Cardiac muscle cell (in vitro differentiated cells and primary cell): ENCODE results near the gene RNF135. TPM values are rescaled to one million over a fixed set of nuclear protein-coding genes. Genes with fewer than 3 reads are reported as not detected.
"Not testable (repeated sequence)": the region's sequence is repeated elsewhere in the genome, so short reads cannot be mapped to it uniquely, and the experiment has no call there.

Experiments
- DNase-seq, 2 donors: peaks; one replicate each; pipeline versions ENCODE4 v3.0.0 to v3.0.0-alpha.2; 2010 to 2017; ENCODE audit warnings: low read depth in 1 of 2, low spot score in 1 of 2
- H3K27ac ChIP-seq: fragments of 200-600 bp; sonication (generic); 2 replicates; pipeline ENCODE4 v1.5.1; 2016
- H3K27me3 ChIP-seq: fragments of 200-600 bp; sonication (generic); 2 replicates; pipeline ENCODE4 v1.6.0; 2016; ENCODE audit warnings: control low read depth
- H3K36me3 ChIP-seq: fragments of 200-600 bp; sonication (generic); 2 replicates; pipeline ENCODE4 v1.5.1; 2016; ENCODE audit warnings: control low read depth
- H3K4me1 ChIP-seq: fragments of 200-600 bp; sonication (generic); 2 replicates; pipeline ENCODE4 v1.8.1; 2017; ENCODE audit warnings: low read depth, mild to moderate bottlenecking, mixed run types
- H3K4me3 ChIP-seq: fragments of 200-600 bp; sonication (generic); 2 replicates; pipeline ENCODE4 v1.5.1; 2016; ENCODE audit warnings: mild to moderate bottlenecking
- H3K9me3 ChIP-seq: fragments of 200-600 bp; sonication (generic); 2 replicates; pipeline ENCODE4 v1.5.1; 2017; ENCODE audit warnings: low read depth, mild to moderate bottlenecking, control low read depth
- CTCF ChIP-seq: IDR thresholded peaks from 2 replicates; pipeline ENCODE4 v1.5.1; 2012; ENCODE audit warnings: low read depth, mild to moderate bottlenecking, low read length
- polyA plus RNA-seq: library from polyadenylated mRNA; unstranded; fragments of >200 nt; fragmentation: Nextera tagmentation; extraction: Ambion mirVana; gene quantifications from 2 replicates; pipeline ENCODE4 v1.2.1, GENCODE V29; 2016
- total RNA-seq: library from RNA; depleted of rRNA; stranded (reverse); fragments of >200 nt; gene quantifications from 2 replicates; pipeline ENCODE4 v1.2.3, GENCODE V29; 2016

RNF135 gene
- total and polyA plus RNA-seq, 2 experiments from 2014 or later = 1.4 to 4.1 TPM

GRCh38 chr17:30975042-30975820 is 4.4 kb downstream of the RNF135 start:
- TF ChIP-seq CTCF = no peak
- H3K27ac ChIP-seq = no peak overlapping the region
- no peak overlapping the region for H3K4me3 ChIP-seq
- DNase-seq = no peak
- no peaks in the 10 kb centered on the region for H3K4me1 ChIP-seq
- no peaks in the 10 kb centered on the region for H3K9me3 ChIP-seq
- no peaks in the 10 kb centered on the region for H3K36me3 ChIP-seq
- peaks cover 4% of the 10 kb centered on the region for H3K27me3 ChIP-seq

GRCh38 chr17:30979919-30980318 is 9.1 kb downstream of the RNF135 start:
- H3K4me1 ChIP-seq, H3K27ac ChIP-seq, H3K9me3 ChIP-seq, H3K36me3 ChIP-seq, H3K4me3 ChIP-seq, H3K27me3 ChIP-seq, DNase-seq: not testable (repeated sequence)

- TF ChIP-seq CTCF = no peak
- Histone ChIP-seq H3K9me3 (no peaks in the 10 kb centered on the region), H3K27me3 (no peaks in the 10 kb centered on the region), H3K4me1 (no peaks in the 10 kb centered on the region), H3K36me3 (no peaks in the 10 kb centered on the region), H3K27ac (no peak overlapping the region), H3K4me3 (no peak overlapping the region)
- DNase-seq = no peak
These were observed 11.0 kb downstream of the RNF135 start for GRCh38 chr17:30981531-30982519.

GRCh38 chr17:30982855-30983254 is 12.0 kb downstream of the RNF135 start:
- no peaks in the 10 kb centered on the region for H3K9me3 ChIP-seq
- H3K36me3 ChIP-seq = no peaks in the 10 kb centered on the region
- no peaks in the 10 kb centered on the region for H3K27me3 ChIP-seq
- no peak overlapping the region for H3K27ac ChIP-seq
- DNase-seq = no peak
- no peak overlapping the region for H3K4me3 ChIP-seq
- no peaks in the 10 kb centered on the region for H3K4me1 ChIP-seq
- no peak for TF ChIP-seq CTCF

- DNase-seq = no peak
- TF ChIP-seq CTCF = no peak
- no peak overlapping the region for H3K27ac ChIP-seq
- H3K9me3 ChIP-seq = no peaks in the 10 kb centered on the region
- H3K4me1 ChIP-seq = no peaks in the 10 kb centered on the region
- no peaks in the 10 kb centered on the region for H3K36me3 ChIP-seq
- H3K4me3 ChIP-seq = no peak overlapping the region
- no peaks in the 10 kb centered on the region for H3K27me3 ChIP-seq
These were observed 19.6 kb downstream of the RNF135 start for GRCh38 chr17:30990458-30990857.
